NK-92 treated with Interleukin-12 subunit alpha and Interleukin-12 subunit beta, amount 100 ng/mL, for 24 hours (cell line): ENCODE data around the gene GALNT8.
"Not testable (repeated sequence)": the region's sequence is repeated elsewhere in the genome, so short reads cannot be mapped to it uniquely, and the experiment has no call there.

Source experiments
- DNase-seq: peaks from one replicate; lab custom pipeline; 2025; lab: John Stamatoyannopoulos, UW

GALNT8 gene

GRCh38 chr12:4719821-4720636 is at the start of gene GALNT8:
TSS of gene GALNT8 (plus strand) at chr12:4720400. CDS start at chr12:4720678, 278 bp downstream.
- no peak for DNase-seq

GRCh38 chr12:4679711-4680110 is 40.5 kb upstream of the GALNT8 start:
- no peak for DNase-seq

- DNase-seq: no peak
Observed at GRCh38 chr12:4681732-4682131, 38.5 kb upstream of the GALNT8 start.

- no peak for DNase-seq
Observed at GRCh38 chr12:4685317-4685716, 34.9 kb upstream of the GALNT8 start.

GRCh38 chr12:4690760-4691159 is 29.4 kb upstream of the GALNT8 start:
- DNase-seq: no peak

- no peak for DNase-seq
Observed at GRCh38 chr12:4700621-4701026, 19.6 kb upstream of the GALNT8 start.

GRCh38 chr12:4701395-4702190 is 18.6 kb upstream of the GALNT8 start:
- no peak for DNase-seq

- DNase-seq: no peak
Observed at GRCh38 chr12:4703676-4704075, 16.5 kb upstream of the GALNT8 start.

GRCh38 chr12:4705824-4706223 is 14.4 kb upstream of the GALNT8 start:
- DNase-seq: no peak

- no peak for DNase-seq
Observed at GRCh38 chr12:4707306-4707705, 12.9 kb upstream of the GALNT8 start.

- DNase-seq: no peak
Observed at GRCh38 chr12:4710113-4710512, 10.1 kb upstream of the GALNT8 start.

GRCh38 chr12:4714879-4715278 is 5.3 kb upstream of the GALNT8 start:
- DNase-seq: no peak

- no peak for DNase-seq
Observed at GRCh38 chr12:4717806-4718205, 2.4 kb upstream of the GALNT8 start.

GRCh38 chr12:4720637-4720995 is 416 bp downstream of the GALNT8 start:
- DNase-seq: no peak

- DNase-seq: not testable (repeated sequence)
Observed at GRCh38 chr12:4721587-4721986, 1.4 kb downstream of the GALNT8 start.

GRCh38 chr12:4723226-4723625 is 3.0 kb downstream of the GALNT8 start:
- no peak for DNase-seq

- DNase-seq: no peak
Observed at GRCh38 chr12:4725057-4725456, 4.9 kb downstream of the GALNT8 start.

GRCh38 chr12:4734625-4735340 is 14.6 kb downstream of the GALNT8 start:
- DNase-seq: no peak

GRCh38 chr12:4736091-4736490 is 15.9 kb downstream of the GALNT8 start:
- no peak for DNase-seq

- DNase-seq: no peak
Observed at GRCh38 chr12:4738541-4738940, 18.3 kb downstream of the GALNT8 start.

- no peak for DNase-seq
Observed at GRCh38 chr12:4742416-4742970, 22.3 kb downstream of the GALNT8 start.

GRCh38 chr12:4743046-4743445 is 22.8 kb downstream of the GALNT8 start:
- DNase-seq: no peak
